A549 (cell line): ENCODE measurements around the gene SLCO4A1.

Experiments used
- CBX8 ChIP-seq: fragments of 200-600 bp; sonication (generic); IDR thresholded peaks from 2 replicates; pipeline ENCODE4 v1.6.1; 2016
- CTCF ChIP-seq: fragments of >200 bp; sonication (Bioruptor Twin); formaldehyde crosslinking; IDR thresholded peaks from 3 replicates; pipeline ENCODE4 v1.5.1; 2016
- REST ChIP-seq: fragments of 200-600 bp; sonication (generic); IDR thresholded peaks from 2 replicates; pipeline ENCODE4 v1.6.1; 2016; ENCODE audit warnings: antibody characterized with exemption, mild to moderate bottlenecking, moderate library complexity
- USF2 ChIP-seq: fragments of 450-650 bp; IDR thresholded peaks from 2 replicates; pipeline ENCODE4 v1.6.1; 2014; ENCODE audit warnings: antibody characterized with exemption

GRCh38 chr20:62634330-62634967, 7.9 kb upstream of the SLCO4A1 start:
- no peak for TF ChIP-seq CBX8
- no peak for TF ChIP-seq USF2
- no peak for TF ChIP-seq REST
- no peak for TF ChIP-seq CTCF
